Vagina (tissue), 2 donors: ENCODE data around the gene KCNG3. TPM values are rescaled to one million over a fixed set of nuclear protein-coding genes. Genes with fewer than 3 reads are reported as not detected.
A peak's percentile ranks its signal among the peaks of the same experiment; 100 is the strongest.

Experiments
- DNase-seq, 2 donors: peaks; one replicate each; pipeline ENCODE4 v3.0.0-alpha.2; 2017; ENCODE audit errors: extremely low spot score in 2 of 2
- H3K27ac ChIP-seq: fragments of 200-600 bp; sonication (generic); one replicate; pipeline ENCODE4 v1.5.1; 2019
- H3K27me3 ChIP-seq: fragments of 200-600 bp; sonication (generic); one replicate; pipeline ENCODE4 v1.5.1; 2019
- H3K36me3 ChIP-seq, 2 donors: fragments of 200-600 bp; sonication (generic); one replicate each; pipeline ENCODE4 v1.5.1; 2017 to 2019
- H3K4me1 ChIP-seq: fragments of 200-600 bp; sonication (generic); one replicate; pipeline ENCODE4 v1.5.1; 2019
- H3K4me3 ChIP-seq, 2 donors: fragments of 200-600 bp; sonication (generic); 1 replicate in 1 of 2; 2 replicates in 1 of 2; pipeline ENCODE4 v1.5.1; 2016 to 2019
- H3K9me3 ChIP-seq: fragments of 200-600 bp; sonication (generic); one replicate; pipeline ENCODE4 v1.5.1; 2019
- CTCF ChIP-seq, 3 experiments: fragments of 450-650 bp in 2 of 3; fragments of 200-600 bp in 1 of 3; sonication (generic) in 1 of 3; IDR thresholded peaks; one replicate each; pipeline ENCODE4 v1.5.1; 2017 to 2019; ENCODE audit warnings: antibody characterized with exemption in 3 of 3, mild to moderate bottlenecking in 2 of 3, moderate library complexity in 2 of 3
- POLR2A ChIP-seq, 2 donors: fragments of 450-650 bp; IDR thresholded peaks; one replicate each; pipeline ENCODE4 v1.6.1; 2017; ENCODE audit warnings: antibody characterized with exemption in 2 of 2, mild to moderate bottlenecking in 2 of 2, moderate library complexity in 2 of 2
- POLR2AphosphoS5 ChIP-seq, 2 donors: sonication (generic); formaldehyde crosslinking; IDR thresholded peaks; one replicate each; pipeline ENCODE4 v1.9.0; 2017; ENCODE audit warnings: antibody characterized with exemption in 2 of 2, mild to moderate bottlenecking in 2 of 2, low read depth in 1 of 2; ENCODE audit not compliant: insufficient read depth in 1 of 2
- intact Hi-C: fragments of 100-400 bp; cut with DNase I; formaldehyde crosslinking; loops from one replicate; pipeline ENCODE4 v1.15.1; 2023
- total RNA-seq: library from RNA; depleted of rRNA; stranded (reverse); fragments of >200 nt; gene quantifications from one replicate; pipeline ENCODE4 v1.2.3, GENCODE V29; 2016

The KCNG3 gene
- 0.74 TPM for total RNA-seq

GRCh38 chr2:42493468-42494354, at the start of gene KCNG3:
KCNG3 (minus strand) TSS chr2:42493982; CDS start chr2:42493501, 481 bp downstream.
- intact Hi-C loops: loop anchor here (1.0 to 10.0 kb wide), 2 partner anchors 40 to 171 kb away; no protein-coding TSS in a partner anchor
- H3K9me3 ChIP-seq: no peaks in the 10 kb centered on the region
- TF ChIP-seq CTCF (IDR thresholded peaks at IDR 0.05) (no peak), POLR2A (IDR thresholded peaks at IDR 0.05) (no peak)
- no peak for DNase-seq
- no peaks in the 10 kb centered on the region for H3K4me1 ChIP-seq
- H3K36me3 ChIP-seq: no peaks in the 10 kb centered on the region
- H3K27me3 ChIP-seq: no peaks in the 10 kb centered on the region
- peak within 1 kb of the TSS; percentile 62 to 63 for H3K4me3 ChIP-seq
- peak within 1 kb of the TSS; percentile 73 for H3K27ac ChIP-seq

- intact Hi-C loops: no loop called here
- Histone ChIP-seq H3K27ac (no peak overlapping the region), H3K4me1 (no peaks in the 10 kb centered on the region), H3K9me3 (no peaks in the 10 kb centered on the region), H3K36me3 (no peaks in the 10 kb centered on the region), H3K4me3 (no peak overlapping the region), H3K27me3 (no peaks in the 10 kb centered on the region)
- no peak for DNase-seq
- TF ChIP-seq CTCF (IDR thresholded peaks at IDR 0.05): no peak
- no peak for TF ChIP-seq POLR2A (IDR thresholded peaks at IDR 0.05)
- TF ChIP-seq POLR2AphosphoS5 (IDR thresholded peaks at IDR 0.05; ENCODE audit: insufficient read depth in 1 of 2, low read depth in 1 of 2): no peak
Observed at GRCh38 chr2:42542871-42543270, 49.1 kb upstream of the KCNG3 start.

GRCh38 chr2:42537493-42537892, 43.7 kb upstream of the KCNG3 start:
- no peak for TF ChIP-seq POLR2AphosphoS5 (IDR thresholded peaks at IDR 0.05; ENCODE audit: insufficient read depth in 1 of 2, low read depth in 1 of 2)
- TF ChIP-seq CTCF (IDR thresholded peaks at IDR 0.05): no peak
- no peak for TF ChIP-seq POLR2A (IDR thresholded peaks at IDR 0.05)
- Histone ChIP-seq H3K27ac (no peak overlapping the region), H3K27me3 (no peaks in the 10 kb centered on the region), H3K9me3 (no peaks in the 10 kb centered on the region), H3K4me3 (no peak overlapping the region), H3K36me3 (no peaks in the 10 kb centered on the region), H3K4me1 (no peaks in the 10 kb centered on the region)
- no peak for DNase-seq
- intact Hi-C loops: no loop called here

- H3K36me3 ChIP-seq: no peaks in the 10 kb centered on the region
- H3K9me3 ChIP-seq: no peaks in the 10 kb centered on the region
- no peaks in the 10 kb centered on the region for H3K4me1 ChIP-seq
- no peaks in the 10 kb centered on the region for H3K27me3 ChIP-seq
- H3K4me3 ChIP-seq: no peak overlapping the region
- DNase-seq: no peak
- TF ChIP-seq POLR2A (IDR thresholded peaks at IDR 0.05) (no peak), POLR2AphosphoS5 (IDR thresholded peaks at IDR 0.05; ENCODE audit: insufficient read depth in 1 of 2, low read depth in 1 of 2) (no peak), CTCF (IDR thresholded peaks at IDR 0.05) (no peak)
- H3K27ac ChIP-seq: no peak overlapping the region
- intact Hi-C loops: no loop called here
Observed at GRCh38 chr2:42532397-42532796, 38.6 kb upstream of the KCNG3 start.

GRCh38 chr2:42523341-42523740, 29.6 kb upstream of the KCNG3 start:
- H3K36me3 ChIP-seq: no peaks in the 10 kb centered on the region
- no peak overlapping the region for H3K27ac ChIP-seq
- no peaks in the 10 kb centered on the region for H3K9me3 ChIP-seq
- no peaks in the 10 kb centered on the region for H3K27me3 ChIP-seq
- DNase-seq: no peak
- intact Hi-C loops: no loop called here
- H3K4me1 ChIP-seq: no peaks in the 10 kb centered on the region
- no peak overlapping the region for H3K4me3 ChIP-seq
- TF ChIP-seq CTCF (IDR thresholded peaks at IDR 0.05) (no peak), POLR2A (IDR thresholded peaks at IDR 0.05) (no peak), POLR2AphosphoS5 (IDR thresholded peaks at IDR 0.05; ENCODE audit: insufficient read depth in 1 of 2, low read depth in 1 of 2) (no peak)
